NCI-H146 treated with DMSO at 0.1 percent for 48 hours (cell line): ENCODE measurements around the gene RXRA.

Source experiments
- DNase-seq: peaks from one replicate; lab custom pipeline; 2025; ENCODE audit not compliant: unreplicated experiment; lab: John Stamatoyannopoulos, UW

The RXRA gene

GRCh38 chr9:134486143-134486591 lies 159.9 kb downstream of the RXRA start:
- DNase-seq: no peak

- no peak for DNase-seq
Observed at GRCh38 chr9:134486596-134486995, 160.3 kb downstream of the RXRA start.
